Aorta (tissue), 5 donors: Measurements from ENCODE around the gene DCP1A. TPM values are rescaled to one million over a fixed set of nuclear protein-coding genes. Genes with fewer than 3 reads are reported as not detected.
"Not testable (repeated sequence)": the region's sequence is repeated elsewhere in the genome, so short reads cannot be mapped to it uniquely, and the experiment has no call there.

Experiments
- ATAC-seq: fragments of 200-7000 bp; cut with Tn5 transposase; one replicate; pipeline ENCODE4 v1.9.1; 2022; ENCODE audit warnings: moderate library complexity; ENCODE audit not compliant: low FRiP score
- DNase-seq, 2 donors: peaks; one replicate each; pipeline ENCODE4 v3.0.0-alpha.2; 2020
- H3K27ac ChIP-seq, 2 donors: one replicate each; pipeline ENCODE4 v1.5.1; 2013; ENCODE audit warnings: low read length in 2 of 2, mild to moderate bottlenecking in 2 of 2, moderate library complexity in 2 of 2, control low read depth in 1 of 2, inconsistent platforms in 1 of 2, low read depth in 1 of 2
- H3K27me3 ChIP-seq, 2 donors: one replicate each; pipeline ENCODE4 v1.6.1; 2013; ENCODE audit warnings: control low read depth in 1 of 2, low read length in 1 of 2, mild to moderate bottlenecking in 1 of 2, moderate library complexity in 1 of 2; ENCODE audit not compliant: insufficient read depth in 2 of 2, control insufficient read depth in 1 of 2
- H3K36me3 ChIP-seq, 2 donors: one replicate each; pipeline ENCODE4 v1.6.1; 2013; ENCODE audit warnings: control low read depth in 1 of 2, low read length in 1 of 2, mild to moderate bottlenecking in 1 of 2; ENCODE audit not compliant: insufficient read depth in 2 of 2, control insufficient read depth in 1 of 2
- H3K4me1 ChIP-seq, 2 donors: one replicate each; pipeline ENCODE4 v1.6.1; 2013; ENCODE audit warnings: low read length in 2 of 2, control low read depth in 1 of 2, mild to moderate bottlenecking in 1 of 2, moderate library complexity in 1 of 2; ENCODE audit not compliant: insufficient read depth in 2 of 2, control insufficient read depth in 1 of 2
- H3K4me3 ChIP-seq, 2 donors: one replicate each; pipeline ENCODE4 v1.5.1; 2013; ENCODE audit warnings: low read length in 2 of 2, control low read depth in 1 of 2, mild to moderate bottlenecking in 1 of 2
- H3K9me3 ChIP-seq: one replicate; pipeline ENCODE4 v1.6.1; 2013; ENCODE audit warnings: mild to moderate bottlenecking, low read length; ENCODE audit not compliant: control insufficient read depth
- WGBS, 2 donors: extraction: QIAGEN DNeasy Blood & Tissue Kit; methylation state at CpG; one replicate each; pipeline ENCODE4 v1.1.7; 2013; 5-methylcytosine and 5-hydroxymethylcytosine counted together
- intact Hi-C, 2 donors: fragments of 100-400 bp; cut with DNase I; formaldehyde crosslinking; loops; one replicate each; pipeline versions ENCODE4 v1.14.2 to v1.15.0; 2022
- polyA plus RNA-seq, 2 donors: library from polyadenylated mRNA; stranded (reverse); fragments of 200-250 nt; gene quantifications; one replicate each; pipeline ENCODE4 v1.2.3, GENCODE V29; 2013
- total RNA-seq, 2 donors: library from RNA; stranded (reverse); fragmentation: NEBNext Ultra II Directional; extraction: Animal tissue kit (Norgen Biotek cat#: 25700); gene quantifications; one replicate each; pipeline ENCODE4 v1.2.1, GENCODE V29; 2021
- donor health status: healthy with polysubstance abuse.
- donor health status: Bipolar disorder and iron deficiency.
- donor health status: DM: no; HTN: no; CAD: no.
- donor health status: DM: no; HTN: no; CAD: no.
- donor health status: DM: yes; HTN: yes; CAD: no.

The DCP1A gene
- total and polyA plus RNA-seq, 4 donors, result 2.5 to 27.0 (median 17.6) TPM

- no peak overlapping the region for H3K4me3 ChIP-seq
- DNase-seq (no peak), ATAC-seq (no peak)
- WGBS, 2 donors, result 97 to 98% methylated on average over 4 of the region's 4 CpGs
- peaks cover 0 to under 1% of the 10 kb centered on the region in 2 donors for H3K4me1 ChIP-seq
- intact Hi-C loops, result no loop called here
- no peak overlapping the region for H3K27ac ChIP-seq
- no peaks in the 10 kb centered on the region for H3K36me3 ChIP-seq
- H3K27me3 ChIP-seq, result no peaks in the 10 kb centered on the region
- H3K9me3 ChIP-seq, result no peaks in the 10 kb centered on the region
Measured at GRCh38 chr3:53257465-53257864, 89.9 kb downstream of the DCP1A start.

GRCh38 chr3:53256704-53257055, 90.7 kb downstream of the DCP1A start:
- Histone ChIP-seq H3K36me3 (no peaks in the 10 kb centered on the region), H3K4me3 (no peak overlapping the region), H3K27ac (no peak overlapping the region), H3K9me3 (no peaks in the 10 kb centered on the region), H3K4me1 (peaks cover 0 to 2% of the 10 kb centered on the region in 2 donors), H3K27me3 (no peaks in the 10 kb centered on the region)
- WGBS, 2 donors, result 79 to 85% methylated on average over 5 of the region's 5 CpGs
- intact Hi-C loops, result no loop called here
- DNase-seq (no peak), ATAC-seq (no peak)

- H3K4me3 ChIP-seq, result peak within 1 kb of the TSS; percentile 75 to 93
- intact Hi-C loops, result no loop called here
- WGBS, 2 donors, result 12 to 24% methylated on average over 35 to 66 of the region's 66 CpGs
- no peaks in the 10 kb centered on the region for H3K9me3 ChIP-seq
- peaks cover 0 to 2% of the 10 kb centered on the region in 2 donors for H3K4me1 ChIP-seq
- H3K36me3 ChIP-seq, result no peaks in the 10 kb centered on the region
- DNase-seq (peak; percentile 92 to 96), ATAC-seq (peak; percentile 92)
- no peaks in the 10 kb centered on the region for H3K27me3 ChIP-seq
- peak within 1 kb of the TSS in 1 of 2 donors; percentile 46 for H3K27ac ChIP-seq
Measured at GRCh38 chr3:53255775-53256703, 91.3 kb downstream of the DCP1A start, which contains the start of gene TKT. TKT (minus strand) TSS chr3:53256022; CDS start chr3:53255942, 80 bp downstream.

- H3K27me3 ChIP-seq, result no peaks in the 10 kb centered on the region
- WGBS, 2 donors, result 0 to 1% methylated on average over 39 to 44 of the region's 44 CpGs
- H3K4me3 ChIP-seq, result peak overlapping the region; percentile 75 to 93
- intact Hi-C loops, result no loop called here
- peak overlapping the region in 1 of 2 donors; percentile 46 for H3K27ac ChIP-seq
- peaks cover 0 to 2% of the 10 kb centered on the region in 2 donors for H3K4me1 ChIP-seq
- no peaks in the 10 kb centered on the region for H3K9me3 ChIP-seq
- peak; percentile 19 for ATAC-seq
- DNase-seq, result no peak
- H3K36me3 ChIP-seq, result no peaks in the 10 kb centered on the region
Measured at GRCh38 chr3:53255423-53255774, 91.9 kb downstream of the DCP1A start.

DNA sequence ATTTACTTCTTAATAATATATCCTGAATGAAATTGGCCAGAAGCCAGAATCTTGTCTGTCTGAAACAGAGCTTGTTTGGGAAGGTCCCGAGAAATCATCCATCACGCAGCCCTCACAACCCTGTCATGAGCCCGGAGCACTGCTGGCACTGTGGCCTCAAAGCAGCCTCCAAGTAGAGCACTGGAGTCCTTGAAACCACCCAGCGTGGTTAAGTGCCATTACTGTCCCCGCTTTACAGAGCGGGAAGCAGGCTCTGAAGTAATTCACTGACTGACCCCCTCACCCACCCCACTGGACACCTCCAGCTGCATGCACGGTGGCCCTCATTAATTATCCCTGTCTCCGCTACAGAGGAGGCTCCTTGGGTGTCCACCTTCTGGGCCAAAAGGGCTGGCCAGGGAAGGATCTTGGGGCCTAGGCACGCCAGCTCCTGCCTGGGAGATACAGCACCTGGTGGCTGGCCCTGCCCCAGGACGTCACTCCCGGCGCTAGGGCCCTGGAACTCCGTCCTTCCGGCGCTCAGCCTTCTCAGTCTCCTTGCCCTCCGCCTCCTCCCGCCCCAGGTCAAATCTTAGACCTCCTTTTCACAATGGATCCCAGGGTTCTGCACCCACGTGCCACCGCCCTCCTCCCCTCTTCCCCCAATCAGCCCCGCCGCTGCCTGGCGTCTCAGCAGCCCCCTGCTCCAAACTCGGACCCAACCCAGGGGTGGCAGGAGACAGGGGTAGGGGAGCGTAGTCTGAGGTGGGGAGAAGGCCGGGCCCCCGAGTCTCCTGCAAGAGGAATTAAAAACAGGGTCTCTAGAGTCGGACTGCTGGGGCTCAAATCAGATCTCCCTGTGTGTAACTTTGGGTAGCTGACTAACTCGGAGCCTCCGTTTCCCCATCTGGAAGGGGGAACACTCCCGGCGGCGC, 92.6 kb downstream of the DCP1A start:
- H3K4me3 ChIP-seq, result peak overlapping the region; percentile 75 to 93
- no peaks in the 10 kb centered on the region for H3K36me3 ChIP-seq
- H3K27ac ChIP-seq, result peak overlapping the region in 1 of 2 donors; percentile 46
- H3K4me1 ChIP-seq, result peaks cover 0 to 2% of the 10 kb centered on the region in 2 donors
- ATAC-seq (peak; percentile 72), DNase-seq (peak; percentile 79 to 88)
- H3K9me3 ChIP-seq, result no peaks in the 10 kb centered on the region
- intact Hi-C loops, result no loop called here
- WGBS, 2 donors, result 1 to 2% methylated on average over 27 to 32 of the region's 32 CpGs
- H3K27me3 ChIP-seq, result no peaks in the 10 kb centered on the region

DNA sequence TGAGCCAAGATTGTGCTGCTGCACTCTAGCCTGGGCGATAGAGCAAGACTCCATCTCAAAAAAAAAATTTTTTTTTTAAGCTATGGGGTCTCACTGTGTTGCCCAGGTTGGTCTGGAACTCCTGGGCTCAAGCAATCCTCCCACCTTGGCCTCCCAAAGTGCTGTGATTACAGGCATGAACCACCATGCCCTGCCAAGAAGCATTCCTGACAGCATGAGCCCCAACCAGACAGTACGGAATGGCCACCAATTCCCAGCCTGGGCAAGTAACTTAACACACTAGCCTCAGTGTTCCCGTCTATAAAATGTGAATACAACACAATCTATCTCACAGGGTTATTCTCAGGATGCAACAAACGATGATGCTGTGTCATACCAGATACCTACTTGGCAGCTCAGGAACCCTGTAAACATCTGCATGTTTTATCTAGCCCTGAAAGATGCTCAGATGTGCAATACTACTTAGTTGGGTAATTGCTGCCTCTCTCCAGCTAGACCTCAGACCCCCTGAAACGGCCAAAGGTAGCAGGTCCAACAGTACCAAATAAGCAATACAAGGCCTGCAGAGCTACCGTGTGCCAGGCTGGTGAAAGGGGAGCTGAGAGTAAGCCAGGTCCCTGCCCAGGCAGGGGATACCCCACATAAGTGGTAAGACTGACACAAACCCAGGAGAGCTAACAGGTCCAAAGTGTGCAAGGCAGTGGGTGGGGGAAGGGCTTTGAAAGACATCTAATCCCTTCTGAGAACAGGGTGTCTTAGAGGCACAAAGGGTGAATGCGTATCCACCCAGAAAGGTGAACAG, 93.4 kb downstream of the DCP1A start:
- 71% methylated on average over 7 of the region's 7 CpGs for WGBS, 2 donors
- H3K4me1 ChIP-seq, result peaks cover 0 to 2% of the 10 kb centered on the region in 2 donors
- H3K9me3 ChIP-seq, result no peaks in the 10 kb centered on the region
- H3K27me3 ChIP-seq, result no peaks in the 10 kb centered on the region
- H3K36me3 ChIP-seq, result no peaks in the 10 kb centered on the region
- peak overlapping the region; percentile 75 to 93 for H3K4me3 ChIP-seq
- DNase-seq (no peak), ATAC-seq (no peak)
- H3K27ac ChIP-seq, result no peak overlapping the region
- intact Hi-C loops, result no loop called here

GRCh38 chr3:53252947-53253322, 94.4 kb downstream of the DCP1A start:
- H3K36me3 ChIP-seq, ATAC-seq, H3K9me3 ChIP-seq, H3K27ac ChIP-seq, H3K4me1 ChIP-seq, H3K27me3 ChIP-seq, DNase-seq, intact Hi-C loops, H3K4me3 ChIP-seq: not testable (repeated sequence)
- 91 to 92% methylated on average over 8 of the region's 8 CpGs for WGBS, 2 donors
